Activated CD4-positive, alpha-beta T cell treated with anti-CD3 and anti-CD28 coated beads, Interleukin-10, Interleukin-2, amounts not matched to agents 100 ng/mL and 50 ng/mL, durations not matched to agents 16 hours and 8 hours (primary cell): ENCODE measurements around the gene MRPL11.
A peak's percentile ranks its signal among the peaks of the same experiment; 100 is the strongest.

Source experiments
- DNase-seq: peaks from one replicate; pipeline ENCODE4 v3.0.0-alpha.2; 2020

Gene MRPL11

GRCh38 chr11:66428933-66429332 lies 9.7 kb downstream of the MRPL11 start:
- DNase-seq = no peak

- no peak for DNase-seq
Measured at GRCh38 chr11:66426314-66426713, 12.3 kb downstream of the MRPL11 start.

GRCh38 chr11:66421492-66422205 lies 17.0 kb downstream of the MRPL11 start:
- DNase-seq = peak; percentile 83

GRCh38 chr11:66420671-66421476 lies 17.8 kb downstream of the MRPL11 start, which contains the start of gene NPAS4:
NPAS4 (plus strand) TSS chr11:66421035; CDS start chr11:66421180, 145 bp downstream.
- DNase-seq = no peak

- DNase-seq = no peak
Measured at GRCh38 chr11:66419825-66420224, 18.8 kb downstream of the MRPL11 start.

GRCh38 chr11:66418986-66419308 lies 19.7 kb downstream of the MRPL11 start:
- no peak for DNase-seq

- DNase-seq = peak; percentile 82
Measured at GRCh38 chr11:66418168-66418985, 20.3 kb downstream of the MRPL11 start.

- DNase-seq = no peak
Measured at GRCh38 chr11:66417000-66417399, 21.6 kb downstream of the MRPL11 start.

- no peak for DNase-seq
Measured at GRCh38 chr11:66415423-66415822, 23.2 kb downstream of the MRPL11 start.

GRCh38 chr11:66414120-66414934 lies 24.3 kb downstream of the MRPL11 start:
- DNase-seq = no peak

GRCh38 chr11:66413167-66413566 lies 25.5 kb downstream of the MRPL11 start:
- no peak for DNase-seq

GRCh38 chr11:66412110-66412509 lies 26.5 kb downstream of the MRPL11 start:
- no peak for DNase-seq

- no peak for DNase-seq
Measured at GRCh38 chr11:66411323-66411722, 27.3 kb downstream of the MRPL11 start.

GRCh38 chr11:66410191-66410590 lies 28.5 kb downstream of the MRPL11 start:
- DNase-seq = no peak

GRCh38 chr11:66409226-66409625 lies 29.4 kb downstream of the MRPL11 start:
- no peak for DNase-seq

- peak; percentile 92 for DNase-seq
Measured at GRCh38 chr11:66408488-66409214, 30.0 kb downstream of the MRPL11 start.

- no peak for DNase-seq
Measured at GRCh38 chr11:66407651-66408050, 31.0 kb downstream of the MRPL11 start.

- DNase-seq = no peak
Measured at GRCh38 chr11:66393954-66394353, 44.7 kb downstream of the MRPL11 start.

- DNase-seq = no peak
Measured at GRCh38 chr11:66391322-66391721, 47.3 kb downstream of the MRPL11 start.

GRCh38 chr11:66388780-66389386 lies 49.8 kb downstream of the MRPL11 start:
- peak; percentile 79 for DNase-seq
